GM19467 (cell line): Measurements from ENCODE around the gene LEFTY1.

ENCODE experiments used
- ATAC-seq: cut with Tn5 transposase; IDR thresholded peaks from one replicate; pipeline ENCODE4 v1.9.1; 2021; ENCODE audit warnings: mild to moderate bottlenecking, moderate library complexity; ENCODE audit not compliant: unreplicated experiment

Gene LEFTY1

GRCh38 chr1:225917101-225917500 is 28.2 kb upstream of the LEFTY1 start:
- no peak for ATAC-seq

- no peak for ATAC-seq
Measured at GRCh38 chr1:225915538-225915991, 26.6 kb upstream of the LEFTY1 start.

GRCh38 chr1:225914947-225915346 is 26.0 kb upstream of the LEFTY1 start:
- ATAC-seq: no peak

- ATAC-seq: no peak
Measured at GRCh38 chr1:225914391-225914790, 25.4 kb upstream of the LEFTY1 start.

GRCh38 chr1:225911191-225912130 is 22.5 kb upstream of the LEFTY1 start:
- ATAC-seq: peak; percentile 75

GRCh38 chr1:225909477-225909876 is 20.5 kb upstream of the LEFTY1 start:
- ATAC-seq: no peak

- no peak for ATAC-seq
Measured at GRCh38 chr1:225908773-225909172, 19.8 kb upstream of the LEFTY1 start.

GRCh38 chr1:225908013-225908640 is 19.2 kb upstream of the LEFTY1 start:
- no peak for ATAC-seq

- ATAC-seq: no peak
Measured at GRCh38 chr1:225907341-225907740, 18.4 kb upstream of the LEFTY1 start.

- ATAC-seq: no peak
Measured at GRCh38 chr1:225906467-225906866, 17.5 kb upstream of the LEFTY1 start.

GRCh38 chr1:225903623-225904022 is 14.7 kb upstream of the LEFTY1 start:
- no peak for ATAC-seq

GRCh38 chr1:225899044-225899925 is 10.3 kb upstream of the LEFTY1 start:
- ATAC-seq: no peak

- no peak for ATAC-seq
Measured at GRCh38 chr1:225897595-225898514, 8.9 kb upstream of the LEFTY1 start.

GRCh38 chr1:225896937-225897549 is 8.1 kb upstream of the LEFTY1 start:
- ATAC-seq: peak; percentile 100

- no peak for ATAC-seq
Measured at GRCh38 chr1:225896494-225896893, 7.5 kb upstream of the LEFTY1 start.

- ATAC-seq: no peak
Measured at GRCh38 chr1:225892307-225892706, 3.4 kb upstream of the LEFTY1 start.

- no peak for ATAC-seq
Measured at GRCh38 chr1:225891229-225891972, 2.5 kb upstream of the LEFTY1 start.

- no peak for ATAC-seq
Measured at GRCh38 chr1:225890346-225891228, 1.6 kb upstream of the LEFTY1 start.
